K562 (cell line): ENCODE results near the gene MYO1E. TPM values are rescaled to one million over a fixed set of nuclear protein-coding genes. Genes with fewer than 3 reads are reported as not detected.

Experiments used
- ATAC-seq: fragments of 200-7000 bp; cut with Tn5 transposase; 3 replicates; pipeline ENCODE4 v1.9.1; 2020; ENCODE audit warnings: moderate library complexity
- BruUV-seq: library from RNA; stranded (reverse); fragments of 400-500 nt; replicated peaks from 2 replicates; lab custom pipeline; 2021; lab: Mats Ljungman, UMichigan
- CTCF ChIA-PET: fragments of 300-600 bp; formaldehyde crosslinking; extraction: SDS; loops from one replicate; lab custom pipeline; 2021; ENCODE audit warnings: low intra/inter-chr PET ratio; lab: Yijun Ruan, JAX
- POLR2A ChIA-PET: fragments of 300-600, 350-650 bp; sonication (Branson Sonifier 250); formaldehyde crosslinking; extraction: SDS; loops from one replicate; lab custom pipeline; 2021; ENCODE audit warnings: antibody characterized with exemption, inconsistent platforms; lab: Yijun Ruan, JAX
- DNase-seq, 4 experiments: peaks; one replicate each; pipeline versions ENCODE4 v3.0.0 to v3.0.0-alpha.2; 2011 to 2018; ENCODE audit warnings: low spot score in 3 of 4, mixed read lengths in 3 of 4; ENCODE audit errors: extremely low read depth in 1 of 4
- FAIRE-seq: peaks from 2 replicates; lab custom pipeline; 2011; peaks lifted over from hg19 to GRCh38; lab: Jason Lieb, UNC
- H2AFZ ChIP-seq: 2 replicates; pipeline ENCODE4 v1.6.0; 2011; ENCODE audit warnings: low read depth, low read length, control low read depth, inconsistent platforms
- H3K27ac ChIP-seq: fragments of 200-600 bp; 3 replicates; pipeline ENCODE4 v1.8.0; 2011; ENCODE audit warnings: low read depth, mild to moderate bottlenecking, control low read depth, inconsistent platforms, low read length, moderate library complexity, mixed read lengths; ENCODE audit errors: extremely low read depth
- H3K27me3 ChIP-seq, 2 experiments: fragments of 300-600 bp in 1 of 2; 2 replicates in 1 of 2; 3 replicates in 1 of 2; pipeline versions ENCODE4 v1.6.0 to v1.8.0; 2011; ENCODE audit warnings: inconsistent platforms in 2 of 2, low read length in 2 of 2, mild to moderate bottlenecking in 1 of 2, mixed read lengths in 1 of 2, moderate library complexity in 1 of 2; ENCODE audit not compliant: control insufficient read depth in 2 of 2, insufficient read depth in 2 of 2
- H3K36me3 ChIP-seq: fragments of 300-600 bp; 3 replicates; pipeline ENCODE4 v1.8.0; 2011; ENCODE audit warnings: mild to moderate bottlenecking, low read length, inconsistent platforms; ENCODE audit not compliant: control insufficient read depth, insufficient read depth
- H3K4me1 ChIP-seq, 2 experiments: fragments of 200-600 bp in 1 of 2; replicated peaks in 1 of 2; 2 replicates in 1 of 2; 3 replicates in 1 of 2; pipeline versions ENCODE4 v1.5.1 to v1.8.0; 2011; ENCODE audit warnings: inconsistent platforms in 2 of 2, low read length in 2 of 2, mild to moderate bottlenecking in 1 of 2, mixed read lengths in 1 of 2, moderate library complexity in 1 of 2; ENCODE audit not compliant: control insufficient read depth in 2 of 2, insufficient read depth in 2 of 2
- H3K4me2 ChIP-seq: 2 replicates; pipeline ENCODE4 v1.6.1; 2011; ENCODE audit warnings: low read length, control low read depth, inconsistent platforms, mixed read lengths; ENCODE audit not compliant: insufficient read depth
- H3K4me3 ChIP-seq: fragments of 200-600 bp; sonication (generic), shearing (Covaris generic); 2 replicates; pipeline ENCODE4 v1.5.1; 2016; ENCODE audit warnings: control low read depth, inconsistent platforms
- H3K79me2 ChIP-seq: fragments of 200-600 bp; 3 replicates; pipeline ENCODE4 v1.8.0; 2011; ENCODE audit warnings: low read length, inconsistent platforms; ENCODE audit not compliant: control insufficient read depth, insufficient read depth
- H3K9ac ChIP-seq, 2 experiments: 2 replicates each; pipeline versions ENCODE4 v1.6.0 to v1.6.1; 2011; ENCODE audit warnings: low read depth in 2 of 2, low read length in 2 of 2, control low read depth in 1 of 2, inconsistent platforms in 1 of 2, mild to moderate bottlenecking in 1 of 2, mixed read lengths in 1 of 2; ENCODE audit not compliant: insufficient read depth in 1 of 2
- H3K9me1 ChIP-seq: one replicate; pipeline ENCODE4 v1.6.0; 2011; ENCODE audit warnings: inconsistent platforms, mild to moderate bottlenecking, low read length, moderate library complexity; ENCODE audit not compliant: control insufficient read depth, insufficient read depth
- H3K9me3 ChIP-seq: replicated peaks from 2 replicates; pipeline ENCODE4 v1.5.1; 2011; ENCODE audit warnings: low read depth, low read length, inconsistent platforms; ENCODE audit not compliant: control insufficient read depth, insufficient read depth
- H4K20me1 ChIP-seq: replicated peaks from 2 replicates; pipeline ENCODE4 v1.6.1; 2011; ENCODE audit warnings: low read length, inconsistent platforms, mixed read lengths; ENCODE audit not compliant: control insufficient read depth, insufficient read depth
- CBX8 ChIP-seq: fragments of 200-600 bp; sonication (generic); IDR thresholded peaks from 2 replicates; pipeline ENCODE4 v1.6.1; 2012; ENCODE audit warnings: borderline replicate concordance, mixed run types, low read depth, mild to moderate bottlenecking, moderate library complexity, mixed read lengths, low read length, control low read depth, inconsistent platforms; ENCODE audit not compliant: poor library complexity, severe bottlenecking; ENCODE audit errors: extremely low read depth
- CCNT2 ChIP-seq: IDR thresholded peaks from 2 replicates; pipeline ENCODE4 v1.6.1; 2011; ENCODE audit warnings: borderline replicate concordance, low read depth, mild to moderate bottlenecking, moderate library complexity, mixed read lengths, low read length; ENCODE audit not compliant: insufficient read length; ENCODE audit errors: extremely low read depth
- CREB1 ChIP-seq, 2 experiments: sonication (generic) in 1 of 2; formaldehyde crosslinking in 1 of 2; IDR thresholded peaks; 2 replicates each; pipeline versions ENCODE4 v1.6.1 to v1.8.0; 2012 to 2022; ENCODE audit warnings: inconsistent platforms in 1 of 2, mild to moderate bottlenecking in 1 of 2, missing genetic modification reagents in 1 of 2, moderate library complexity in 1 of 2
- DMBX1 ChIP-seq: fragments of 250-450 bp; sonication (Bioruptor Pico); IDR thresholded peaks from 2 replicates; pipeline ENCODE4 v1.8.0; 2022; ENCODE audit warnings: inconsistent platforms, mild to moderate bottlenecking, moderate library complexity, borderline replicate concordance
- HDGF ChIP-seq: fragments of 450-650 bp; IDR thresholded peaks from 2 replicates; pipeline ENCODE4 v1.6.1; 2016
- HNRNPH1 ChIP-seq: fragments of 200-400 bp; formaldehyde crosslinking; optimal IDR thresholded peaks from 2 replicates; pipeline ENCODE3; 2017; ENCODE audit warnings: low read depth, mild to moderate bottlenecking, low read length, moderate library complexity
- HNRNPLL ChIP-seq: fragments of 200-400 bp; formaldehyde crosslinking; IDR thresholded peaks from 2 replicates; pipeline ENCODE4 v1.6.1; 2017; ENCODE audit warnings: low read length, low read depth, mild to moderate bottlenecking; ENCODE audit not compliant: poor library complexity, severe bottlenecking
- PHB ChIP-seq: fragments of 250-450 bp; sonication (Bioruptor Pico); IDR thresholded peaks from 2 replicates; pipeline ENCODE4 v1.5.0; 2021
- XRCC4 ChIP-seq: IDR thresholded peaks from one replicate; pipeline ENCODE4 v1.6.1; 2011; ENCODE audit not compliant: insufficient read depth, insufficient read length; ENCODE audit errors: extremely low read depth
- ZFPM2 ChIP-seq: fragments of 250-450 bp; sonication (Bioruptor Pico); IDR thresholded peaks from 2 replicates; pipeline ENCODE4 v1.5.1; 2022; ENCODE audit warnings: mild to moderate bottlenecking
- ZNF197 ChIP-seq: fragments of 200-800 bp; sonication (Bioruptor generic); IDR thresholded peaks from 2 replicates; pipeline ENCODE4 v1.6.1; 2016; ENCODE audit warnings: low read depth, missing genetic modification characterization, missing compliant biosample characterization
- WGBS: fragments of 100-300 bp; shearing (Covaris generic); methylation state at CpG from one replicate; pipeline ENCODE4 v1.1.6; 2016; ENCODE audit warnings: low coverage, mixed read lengths; ENCODE audit not compliant: insufficient coverage; ENCODE audit errors: missing lambda C conversion rate; 5-methylcytosine and 5-hydroxymethylcytosine counted together
- in situ Hi-C: fragments of 300-500 bp; cut with MboI; formaldehyde crosslinking; loops from 4 replicates; pipeline ENCODE4 v1.15.0; 2018; ENCODE audit warnings: inconsistent platforms, mixed read lengths
- intact Hi-C: fragments of 100-400 bp; cut with micrococcal nuclease; formaldehyde crosslinking; loops from 2 replicates; pipeline ENCODE4 v1.14.2; 2022
- polyA plus RNA-seq, 8 experiments: library from polyadenylated mRNA; depleted of rRNA in 4 of 8; stranded (reverse) in 5 of 8; unstranded in 3 of 8; fragments of >200 nt; fragmentation: Nextera tagmentation in 2 of 8; fragmentation: Illumina TruSeq in 1 of 8; extraction: Ambion mirVana in 2 of 8; extraction: Trizol in 1 of 8; gene quantifications; 2 replicates each; pipeline versions ENCODE4 v1.2.1 to v1.2.3, GENCODE V29; 2011 to 2014; ENCODE audit warnings: inconsistent platforms in 1 of 8, missing spikeins in 1 of 8
- total RNA-seq, 7 experiments: library from RNA; depleted of rRNA in 6 of 7; stranded (reverse); fragments of >200 nt in 6 of 7; fragmentation: Illumina TruSeq in 2 of 7; extraction: Trizol in 2 of 7; gene quantifications; 2 replicates each; pipeline versions ENCODE4 v1.2.1 to v1.2.3, GENCODE V29; 2011 to 2021; ENCODE audit warnings: low replicate concordance in 1 of 7
- TF ChIP-seq, protein P1 (sequence below): fragments of 250-450 bp; sonication (Bioruptor Pico); IDR thresholded peaks from 2 replicates; pipeline ENCODE4 v1.9.0; 2021; ENCODE audit warnings: mild to moderate bottlenecking
- TF ChIP-seq, protein P2 (sequence below): fragments of 450-650 bp; formaldehyde crosslinking; IDR thresholded peaks from 2 replicates; pipeline ENCODE4 v1.4.0; 2020; ENCODE audit warnings: mild to moderate bottlenecking, moderate library complexity
- TF ChIP-seq, protein P3 (sequence below), 2 experiments: fragments of 450-650 bp; conservative IDR thresholded peaks; 2 replicates each; pipeline ENCODE4 v1.6.1; 2017; ENCODE audit warnings: mild to moderate bottlenecking in 2 of 2, moderate library complexity in 2 of 2
- TF ChIP-seq, protein P4 (sequence below): fragments of 450-650 bp; formaldehyde crosslinking; IDR thresholded peaks from 2 replicates; pipeline ENCODE4 v1.4.0; 2020; ENCODE audit warnings: mild to moderate bottlenecking, moderate library complexity

Gene MYO1E
- total and polyA plus RNA-seq, 9 of the 15 experiments (the other 6 are each of a cell fraction or from before 2014, with no cell fraction given) = under 0.01 to 0.44 (median 0.01) TPM; not detected in 6

DNA sequence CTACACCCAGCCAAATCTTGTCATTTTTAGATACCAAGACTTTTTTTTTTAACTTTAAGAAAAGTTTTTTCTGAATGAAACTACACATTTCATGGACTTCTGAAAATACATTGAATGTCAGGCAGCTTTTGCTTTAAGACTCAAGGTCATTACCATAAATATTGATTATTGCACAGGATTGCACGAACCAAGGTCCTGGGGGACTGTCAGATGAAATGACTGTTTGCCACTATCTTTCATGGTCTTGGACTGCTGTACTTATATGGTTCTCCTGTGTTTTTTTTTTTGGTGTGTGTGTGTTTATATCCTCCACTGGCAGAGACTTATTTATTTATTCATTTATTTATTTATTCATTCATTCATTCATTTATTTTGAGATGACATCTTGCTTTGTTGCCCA is 6.9 kb upstream of the MYO1E start:
- no peak overlapping the region for H3K27ac ChIP-seq
- 0% methylated on average over 1 of the region's 1 CpG for WGBS
- in situ Hi-C loops (no loop called here), intact Hi-C loops (no loop called here)
- ATAC-seq (no peak), DNase-seq (no peak), FAIRE-seq (no peak)
- no peak overlapping the region for H2AFZ ChIP-seq
- H4K20me1 ChIP-seq = no peaks in the 10 kb centered on the region
- H3K27me3 ChIP-seq = no peaks in the 10 kb centered on the region; a peak in 3 of 5 replicates
- no peaks in the 10 kb centered on the region for H3K36me3 ChIP-seq
- no peaks in the 10 kb centered on the region for H3K79me2 ChIP-seq
- H3K9me3 ChIP-seq = no peaks in the 10 kb centered on the region
- H3K9ac ChIP-seq = no peak overlapping the region
- no peak overlapping the region for H3K4me3 ChIP-seq
- POLR2A ChIA-PET = interaction anchor here (0.6 kb wide), 2 partner anchors 29 to 413 kb away, joined by 3 to 4 read pairs; no protein-coding TSS in a partner anchor
- no peak overlapping the region for H3K4me2 ChIP-seq
- CTCF ChIA-PET = no interaction called here
- no TSS peak for BruUV-seq
- no peaks in the 10 kb centered on the region for H3K4me1 ChIP-seq
- no peaks in the 10 kb centered on the region for H3K9me1 ChIP-seq
- TF ChIP-seq DMBX1 (CRISPR knock-in tag) (no peak), HDGF (no peak), ZFPM2 (CRISPR knock-in tag) (no peak), PHB (CRISPR knock-in tag) (no peak), HNRNPLL (no peak), ZNF197 (no peak), CBX8 (no peak), CREB1 (IDR thresholded peaks at IDR 0.05) (no peak), CREB1 (CRISPR knock-in tag; IDR thresholded peaks at IDR 0.05) (no peak), CCNT2 (no peak), XRCC4 (no peak), HNRNPH1 (no peak)
- TF ChIP-seq, protein P1, sequence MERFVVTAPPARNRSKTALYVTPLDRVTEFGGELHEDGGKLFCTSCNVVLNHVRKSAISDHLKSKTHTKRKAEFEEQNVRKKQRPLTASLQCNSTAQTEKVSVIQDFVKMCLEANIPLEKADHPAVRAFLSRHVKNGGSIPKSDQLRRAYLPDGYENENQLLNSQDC = no peak
- TF ChIP-seq, protein P2, sequence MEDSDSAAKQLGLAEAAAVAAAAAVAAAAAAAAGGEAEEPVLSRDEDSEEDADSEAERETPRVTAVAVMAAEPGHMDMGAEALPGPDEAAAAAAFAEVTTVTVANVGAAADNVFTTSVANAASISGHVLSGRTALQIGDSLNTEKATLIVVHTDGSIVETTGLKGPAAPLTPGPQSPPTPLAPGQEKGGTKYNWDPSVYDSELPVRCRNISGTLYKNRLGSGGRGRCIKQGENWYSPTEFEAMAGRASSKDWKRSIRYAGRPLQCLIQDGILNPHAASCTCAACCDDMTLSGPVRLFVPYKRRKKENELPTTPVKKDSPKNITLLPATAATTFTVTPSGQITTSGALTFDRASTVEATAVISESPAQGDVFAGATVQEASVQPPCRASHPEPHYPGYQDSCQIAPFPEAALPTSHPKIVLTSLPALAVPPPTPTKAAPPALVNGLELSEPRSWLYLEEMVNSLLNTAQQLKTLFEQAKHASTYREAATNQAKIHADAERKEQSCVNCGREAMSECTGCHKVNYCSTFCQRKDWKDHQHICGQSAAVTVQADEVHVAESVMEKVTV (CRISPR knock-in tag) = no peak
- TF ChIP-seq, protein P3, sequence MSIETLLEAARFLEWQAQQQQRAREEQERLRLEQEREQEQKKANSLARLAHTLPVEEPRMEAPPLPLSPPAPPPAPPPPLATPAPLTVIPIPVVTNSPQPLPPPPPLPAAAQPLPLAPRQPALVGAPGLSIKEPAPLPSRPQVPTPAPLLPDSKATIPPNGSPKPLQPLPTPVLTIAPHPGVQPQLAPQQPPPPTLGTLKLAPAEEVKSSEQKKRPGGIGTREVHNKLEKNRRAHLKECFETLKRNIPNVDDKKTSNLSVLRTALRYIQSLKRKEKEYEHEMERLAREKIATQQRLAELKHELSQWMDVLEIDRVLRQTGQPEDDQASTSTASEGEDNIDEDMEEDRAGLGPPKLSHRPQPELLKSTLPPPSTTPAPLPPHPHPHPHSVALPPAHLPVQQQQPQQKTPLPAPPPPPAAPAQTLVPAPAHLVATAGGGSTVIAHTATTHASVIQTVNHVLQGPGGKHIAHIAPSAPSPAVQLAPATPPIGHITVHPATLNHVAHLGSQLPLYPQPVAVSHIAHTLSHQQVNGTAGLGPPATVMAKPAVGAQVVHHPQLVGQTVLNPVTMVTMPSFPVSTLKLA (conservative IDR thresholded peaks at IDR 0.05) = no peak
- TF ChIP-seq, protein P4, sequence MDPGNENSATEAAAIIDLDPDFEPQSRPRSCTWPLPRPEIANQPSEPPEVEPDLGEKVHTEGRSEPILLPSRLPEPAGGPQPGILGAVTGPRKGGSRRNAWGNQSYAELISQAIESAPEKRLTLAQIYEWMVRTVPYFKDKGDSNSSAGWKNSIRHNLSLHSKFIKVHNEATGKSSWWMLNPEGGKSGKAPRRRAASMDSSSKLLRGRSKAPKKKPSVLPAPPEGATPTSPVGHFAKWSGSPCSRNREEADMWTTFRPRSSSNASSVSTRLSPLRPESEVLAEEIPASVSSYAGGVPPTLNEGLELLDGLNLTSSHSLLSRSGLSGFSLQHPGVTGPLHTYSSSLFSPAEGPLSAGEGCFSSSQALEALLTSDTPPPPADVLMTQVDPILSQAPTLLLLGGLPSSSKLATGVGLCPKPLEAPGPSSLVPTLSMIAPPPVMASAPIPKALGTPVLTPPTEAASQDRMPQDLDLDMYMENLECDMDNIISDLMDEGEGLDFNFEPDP (CRISPR knock-in tag) = no peak
